Stimulated activated CD8-positive, alpha-beta memory T cell treated with anti-CD3 and anti-CD28 coated beads, Interleukin-4, amount 100 ng/mL, for 48 hours (primary cell): ENCODE results near the gene CISH.

ENCODE experiments used
- DNase-seq: peaks from one replicate; pipeline ENCODE4 v3.0.0-alpha.2; 2020

The CISH gene

DNA sequence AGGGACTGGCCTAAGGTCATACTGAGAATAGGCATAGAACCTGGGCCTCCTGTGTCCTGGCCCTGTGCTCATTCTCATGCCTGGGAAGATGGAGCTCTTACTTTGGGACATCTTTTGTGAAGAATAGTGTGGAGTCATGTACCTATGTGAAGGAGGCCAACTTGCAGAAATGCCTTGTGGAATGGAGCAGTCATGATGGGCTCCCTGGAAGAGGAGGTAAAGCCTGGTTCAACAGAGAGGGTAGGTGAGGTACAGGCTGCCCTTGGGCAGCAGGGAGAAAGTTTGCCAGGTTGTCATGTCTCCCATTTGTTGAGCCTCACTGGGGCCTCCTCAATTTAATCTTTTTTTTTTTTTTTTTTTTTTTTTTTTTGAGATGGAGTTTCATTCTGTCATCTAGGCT is 23.5 kb upstream of the CISH start:
- DNase-seq: no peak

DNA sequence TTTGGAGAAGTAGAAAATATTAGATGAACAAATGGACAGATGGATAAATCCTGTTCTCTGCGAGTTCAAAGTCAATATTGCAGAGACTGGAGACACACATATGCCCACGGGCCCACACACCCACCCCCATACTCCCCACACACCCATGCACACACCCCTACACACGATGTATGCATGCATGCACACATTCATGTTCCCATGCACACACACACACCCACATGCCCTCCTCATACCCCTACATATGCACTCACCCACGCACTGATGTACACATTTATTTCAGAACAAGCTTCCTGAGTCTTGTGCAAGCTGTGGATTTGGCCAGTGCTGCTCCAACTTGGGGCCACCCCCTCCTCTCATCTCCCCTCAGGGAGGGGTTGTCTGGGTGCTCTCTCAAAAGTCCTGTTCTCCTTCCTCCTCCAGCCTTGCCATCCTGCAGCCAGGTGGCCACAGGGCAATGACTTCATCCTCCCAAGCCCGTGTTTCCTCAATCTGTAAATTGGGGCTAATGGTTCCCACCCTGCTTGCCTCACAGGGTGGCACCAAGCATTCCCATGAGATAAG is 21.7 kb upstream of the CISH start:
- DNase-seq: no peak

DNA sequence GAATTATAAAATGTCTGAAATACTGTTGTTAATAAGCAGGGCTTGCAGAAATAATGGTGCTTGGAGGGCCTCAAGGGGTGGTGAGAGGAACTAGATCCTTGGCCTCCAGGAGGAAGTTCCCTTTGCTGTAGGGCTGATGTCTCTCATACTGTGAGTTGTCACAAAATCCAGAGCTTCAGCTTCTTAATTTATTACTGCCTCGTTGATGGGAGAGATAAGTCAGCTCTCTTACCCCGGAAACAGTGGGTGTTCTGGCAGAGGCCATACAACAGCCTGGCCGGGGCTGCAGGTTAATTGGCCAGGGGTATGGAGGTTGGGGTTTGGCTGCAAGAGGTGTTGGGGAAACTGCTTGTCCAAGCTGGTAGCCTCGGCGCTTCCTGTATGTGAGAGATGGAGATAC is 20.9 kb upstream of the CISH start:
- no peak for DNase-seq

DNA sequence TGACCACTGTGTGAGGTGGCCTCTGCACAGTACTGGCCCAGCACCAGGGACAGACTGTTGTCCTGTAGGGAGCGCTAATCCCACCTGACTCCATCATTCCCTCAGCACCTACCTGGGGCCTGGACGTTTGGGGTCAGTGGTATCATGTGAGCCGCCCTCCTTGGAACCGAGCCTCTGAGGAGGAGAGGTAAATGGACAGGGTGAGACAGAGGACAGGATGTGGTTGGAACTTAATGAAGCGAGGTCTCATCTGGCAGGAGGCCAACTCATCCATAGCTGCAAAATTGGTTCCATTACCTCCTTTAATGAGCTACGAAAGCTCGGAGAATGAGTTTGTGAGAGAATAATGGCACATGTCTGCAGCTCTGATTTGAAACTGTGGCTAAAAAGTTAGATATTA is 19.3 kb upstream of the CISH start:
- no peak for DNase-seq

DNA sequence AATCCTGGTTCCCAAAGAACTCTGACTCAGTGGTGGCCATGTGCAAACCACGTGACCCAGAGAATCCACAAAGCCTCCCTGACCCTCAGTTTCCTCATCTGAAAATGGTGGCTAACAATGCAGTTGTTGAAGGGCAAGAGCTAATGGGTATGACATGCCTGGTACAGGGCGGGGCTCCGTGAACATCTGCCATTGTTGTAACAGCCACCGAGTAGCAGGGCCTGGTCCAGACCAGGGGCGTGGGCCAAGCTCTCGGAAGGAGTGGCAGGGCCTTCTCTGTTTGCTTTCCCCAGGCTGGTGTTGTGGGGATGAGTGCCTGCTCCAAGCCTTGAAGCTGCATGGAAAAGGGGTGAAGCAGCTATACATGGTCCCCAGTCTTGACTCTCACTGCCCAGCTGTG is 18.8 kb upstream of the CISH start:
- no peak for DNase-seq

DNA sequence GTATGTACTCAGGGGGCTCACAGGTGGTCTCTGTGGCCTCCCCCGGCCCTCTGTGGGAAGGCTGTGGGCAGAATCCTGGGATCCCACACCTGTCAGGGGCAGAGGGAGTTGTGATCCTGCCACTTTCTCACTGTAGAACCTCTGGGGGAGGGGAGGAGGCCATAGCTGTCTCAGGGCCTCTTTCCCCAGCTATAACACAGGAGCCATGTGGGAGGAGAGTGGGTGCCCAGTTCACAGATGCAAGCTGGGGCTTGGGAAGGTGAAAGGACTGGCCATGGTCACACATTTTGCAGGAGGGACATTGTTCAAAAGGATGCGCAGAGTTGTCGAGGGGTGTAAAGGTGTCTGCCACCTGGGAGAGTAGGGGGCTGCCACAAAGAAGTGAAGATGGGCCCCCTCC is 17.0 kb upstream of the CISH start:
- DNase-seq: no peak

DNA sequence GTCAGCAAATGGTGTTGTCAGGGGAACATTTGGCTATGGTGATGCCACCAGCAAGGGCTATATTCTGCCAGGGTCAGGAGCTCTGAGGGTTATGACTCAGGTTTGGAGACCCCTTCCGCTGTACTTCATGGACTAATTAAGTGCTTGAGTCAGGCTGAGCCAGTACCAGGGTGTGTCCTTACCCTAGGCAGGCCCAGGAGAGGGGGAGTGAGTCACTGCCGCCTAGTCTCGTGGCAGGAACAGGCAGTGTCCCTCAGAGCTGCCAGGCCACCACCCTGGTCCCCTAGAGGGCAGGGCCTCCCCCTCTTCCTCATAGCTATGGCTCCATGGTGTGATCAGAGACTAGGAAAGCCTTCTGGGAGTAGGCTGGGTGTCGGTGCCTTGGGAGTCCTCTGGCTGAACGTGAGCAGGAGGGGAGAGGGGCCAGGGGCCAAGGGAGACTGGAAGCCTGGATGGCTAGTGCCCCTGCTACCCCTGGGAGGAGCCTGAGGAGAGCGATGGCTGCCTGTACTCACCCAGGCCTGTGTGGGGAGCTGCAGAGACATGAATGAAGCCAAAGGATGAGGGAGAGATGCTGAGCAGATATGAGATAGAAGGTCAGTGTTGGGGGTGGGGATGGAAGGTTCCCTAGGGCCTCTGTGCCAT is 16.0 kb upstream of the CISH start:
- peak; percentile 53 for DNase-seq

DNA sequence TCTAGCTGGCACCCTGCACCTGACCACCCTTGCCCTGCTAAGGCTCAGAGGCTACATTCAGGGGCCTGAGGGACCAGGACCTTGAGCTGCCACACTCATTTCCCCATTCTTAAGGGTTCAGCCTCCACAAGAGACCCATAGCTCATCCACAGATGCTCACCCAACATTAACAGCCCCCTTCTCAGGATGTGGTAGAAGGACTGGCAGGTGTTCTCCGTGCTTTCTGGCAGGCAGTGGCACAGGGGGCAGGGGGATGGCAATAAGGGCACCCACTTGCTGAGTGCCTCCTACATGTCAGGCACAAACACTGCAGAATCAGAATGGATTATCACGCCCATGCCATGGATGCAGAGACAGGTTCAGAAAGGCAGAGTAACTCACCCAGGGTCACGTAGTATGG is 14.8 kb upstream of the CISH start:
- no peak for DNase-seq

DNA sequence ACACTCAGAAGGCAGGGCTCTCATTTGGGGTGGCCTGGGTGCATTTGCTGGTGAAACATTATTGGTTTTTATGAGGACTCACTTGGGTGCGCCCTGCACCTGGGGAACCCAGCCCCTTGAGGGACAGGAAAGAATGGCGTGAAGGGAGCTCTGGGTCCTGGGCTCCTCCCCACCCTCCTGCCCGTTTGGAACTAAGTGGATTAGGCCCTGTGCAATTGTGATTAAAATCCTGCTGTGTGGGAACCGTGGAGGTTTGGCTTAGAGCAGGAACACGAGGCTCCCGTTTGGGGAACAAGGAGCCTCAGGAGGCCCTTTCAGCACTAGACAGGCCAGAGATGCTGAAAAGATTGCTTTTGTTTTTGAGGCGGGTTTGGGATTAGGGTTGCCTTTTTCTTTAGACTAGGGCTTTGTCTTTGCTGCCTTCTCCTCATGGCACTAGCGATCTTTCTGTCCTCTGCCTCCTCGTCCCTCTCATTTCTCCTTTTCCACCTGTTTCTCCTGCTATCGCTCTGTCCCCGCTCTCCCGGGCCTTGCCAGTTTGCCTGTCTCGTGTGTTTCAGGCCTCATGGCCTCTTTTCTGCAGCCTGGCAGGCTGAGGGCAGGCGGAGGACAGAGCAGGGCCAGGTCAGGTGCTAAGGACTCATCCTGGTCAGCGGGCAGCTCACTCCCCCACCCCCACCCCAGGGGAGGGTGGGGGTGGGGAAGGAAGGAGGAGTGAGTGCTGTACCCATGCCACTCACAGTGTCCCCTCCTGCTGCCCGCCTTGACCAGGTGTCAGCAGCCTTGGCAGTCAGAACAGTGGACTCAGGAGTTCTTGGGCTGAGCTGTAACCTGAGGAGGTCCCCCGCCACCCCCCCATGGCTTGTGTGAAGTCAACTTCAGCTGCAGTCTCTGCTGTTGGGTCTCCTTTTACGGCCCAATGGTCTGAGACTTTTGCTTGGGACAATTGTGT is 13.9 kb upstream of the CISH start:
- no peak for DNase-seq

DNA sequence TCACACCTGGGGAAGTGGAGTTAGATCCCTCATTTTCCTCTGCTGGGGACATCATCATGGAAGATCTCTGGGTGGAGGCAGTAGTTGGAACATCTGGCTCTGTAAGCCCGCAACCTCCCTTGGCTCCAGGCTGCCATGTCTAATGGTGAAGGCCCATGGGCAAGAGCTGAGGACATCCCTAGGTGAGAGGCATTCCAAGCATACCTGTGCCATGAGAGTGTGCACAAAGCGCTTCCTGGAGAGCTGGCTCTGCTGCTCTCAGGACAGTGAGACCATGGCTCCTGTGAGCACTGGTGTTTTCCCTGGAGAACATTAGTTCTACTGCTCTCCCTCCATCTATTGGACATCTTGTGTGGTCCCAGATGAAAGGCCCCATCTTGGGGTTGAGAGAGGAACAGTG is 13.1 kb upstream of the CISH start:
- DNase-seq: no peak

DNA sequence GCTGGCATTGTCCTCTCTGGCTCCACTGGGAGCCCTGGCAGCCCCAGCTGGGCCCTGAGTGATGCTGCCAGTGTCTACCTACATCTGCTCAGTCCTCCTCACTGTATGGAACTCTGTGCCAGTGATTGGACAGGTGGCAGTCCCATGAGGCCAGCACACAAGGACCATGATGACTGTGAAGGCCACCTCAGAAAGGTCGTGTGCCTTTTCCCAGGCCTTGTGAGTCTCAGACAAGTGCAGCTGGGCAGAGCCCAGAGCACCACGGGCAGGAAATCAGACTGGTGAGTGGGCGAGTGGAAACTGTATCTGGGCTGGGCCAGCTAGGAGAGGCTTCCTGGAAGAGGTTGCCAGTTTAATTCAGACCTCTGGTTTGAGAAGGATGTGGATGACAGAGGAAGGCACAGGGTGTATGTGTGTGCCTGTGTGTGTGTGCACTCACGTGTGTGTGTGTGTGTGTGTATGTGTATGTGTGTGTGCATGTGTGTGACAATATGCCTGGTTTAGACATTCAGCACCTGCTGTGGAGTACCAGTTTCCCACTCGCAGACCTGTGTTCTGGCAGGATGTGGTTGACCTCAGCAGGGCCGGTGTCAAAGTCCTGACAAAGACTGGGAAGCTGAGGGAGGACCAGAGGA is 12.4 kb upstream of the CISH start:
- peak; percentile 76 for DNase-seq

DNA sequence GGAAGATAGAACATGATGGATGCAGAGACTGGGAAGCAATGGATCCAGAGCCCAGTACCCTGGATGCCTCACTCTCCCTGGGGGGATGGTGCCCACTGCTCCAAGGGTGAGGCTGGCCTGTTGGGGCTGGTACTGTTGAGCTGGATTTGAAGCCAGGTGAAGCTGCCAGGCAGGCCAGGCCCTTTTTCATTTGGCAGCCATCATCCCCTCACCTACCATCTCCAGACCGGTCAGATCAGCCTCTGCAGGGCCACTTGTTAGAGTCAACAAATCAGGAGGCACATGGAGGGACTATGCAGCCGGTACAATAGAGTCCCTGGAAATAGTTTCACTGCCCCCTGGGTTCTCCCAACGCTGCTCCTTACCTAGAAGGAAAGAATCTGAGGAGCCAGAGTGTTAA is 11.3 kb upstream of the CISH start:
- DNase-seq: no peak

DNA sequence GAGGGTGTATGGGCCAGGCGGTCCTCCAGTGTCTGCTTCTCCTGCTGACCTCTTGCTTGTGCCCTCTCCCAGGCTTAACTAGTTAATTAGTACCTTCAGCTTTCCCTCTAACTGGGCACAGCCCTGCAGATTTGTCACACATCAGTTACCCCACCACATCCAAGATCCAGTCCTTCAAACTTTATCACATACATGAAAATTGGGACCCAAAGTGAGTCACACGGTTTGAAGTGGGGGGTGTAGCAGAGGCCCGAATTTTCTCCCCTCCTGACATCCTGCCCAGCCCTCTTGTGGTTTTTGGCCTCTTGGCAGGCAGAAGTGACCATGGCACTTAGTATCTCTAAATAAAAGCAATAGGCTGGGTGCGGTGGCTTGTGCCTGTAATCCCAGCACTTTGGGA is 9.2 kb upstream of the CISH start:
- DNase-seq: no peak

DNA sequence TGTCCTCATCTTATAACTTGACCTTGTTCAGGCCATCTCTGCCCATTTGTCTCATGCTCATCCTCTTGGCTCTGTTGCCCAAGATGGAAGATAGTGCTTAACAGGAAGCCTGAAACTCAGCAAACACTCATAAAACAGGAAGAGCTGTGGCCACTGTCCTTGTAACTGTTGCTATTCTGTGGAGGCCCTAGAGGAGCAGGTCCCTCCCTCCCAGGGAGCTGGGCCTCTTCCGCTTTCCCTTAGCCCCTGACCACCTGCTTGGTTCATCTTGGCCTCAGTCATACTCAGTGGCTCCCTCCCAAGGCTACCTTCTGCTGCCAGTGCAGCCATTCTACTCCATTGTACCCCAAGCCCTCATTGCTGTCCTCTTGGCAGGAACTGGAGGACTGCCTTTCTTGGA is 8.8 kb upstream of the CISH start:
- no peak for DNase-seq

DNA sequence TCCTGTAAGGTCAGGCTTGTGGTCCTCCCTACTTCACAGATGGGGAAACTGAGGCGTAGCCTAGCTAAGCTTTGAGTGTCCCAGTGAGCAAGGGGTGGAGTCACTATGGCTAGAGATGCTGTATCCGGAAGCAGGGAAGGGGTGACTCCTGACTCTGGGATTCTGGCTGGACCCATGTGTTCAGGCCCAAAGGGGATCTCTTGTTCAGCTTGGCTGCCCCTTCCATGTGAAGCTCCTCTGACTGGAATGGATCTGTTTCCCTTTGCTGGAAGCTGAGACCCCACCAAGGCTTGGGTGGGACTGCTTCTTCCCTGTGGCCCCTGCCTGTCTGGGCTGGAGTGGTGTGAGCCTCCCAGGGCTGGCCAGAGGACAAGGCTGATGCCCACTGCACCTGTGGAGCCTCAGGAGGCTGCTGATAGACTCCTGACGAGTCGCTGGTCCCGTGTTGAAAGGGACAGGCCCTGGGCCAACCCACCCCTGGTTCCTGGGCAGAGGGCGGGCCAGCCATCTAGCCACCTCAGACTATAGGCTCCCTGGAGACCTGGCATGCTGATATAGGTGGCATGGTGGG is 6.4 kb upstream of the CISH start:
- DNase-seq: peak; percentile 57

DNA sequence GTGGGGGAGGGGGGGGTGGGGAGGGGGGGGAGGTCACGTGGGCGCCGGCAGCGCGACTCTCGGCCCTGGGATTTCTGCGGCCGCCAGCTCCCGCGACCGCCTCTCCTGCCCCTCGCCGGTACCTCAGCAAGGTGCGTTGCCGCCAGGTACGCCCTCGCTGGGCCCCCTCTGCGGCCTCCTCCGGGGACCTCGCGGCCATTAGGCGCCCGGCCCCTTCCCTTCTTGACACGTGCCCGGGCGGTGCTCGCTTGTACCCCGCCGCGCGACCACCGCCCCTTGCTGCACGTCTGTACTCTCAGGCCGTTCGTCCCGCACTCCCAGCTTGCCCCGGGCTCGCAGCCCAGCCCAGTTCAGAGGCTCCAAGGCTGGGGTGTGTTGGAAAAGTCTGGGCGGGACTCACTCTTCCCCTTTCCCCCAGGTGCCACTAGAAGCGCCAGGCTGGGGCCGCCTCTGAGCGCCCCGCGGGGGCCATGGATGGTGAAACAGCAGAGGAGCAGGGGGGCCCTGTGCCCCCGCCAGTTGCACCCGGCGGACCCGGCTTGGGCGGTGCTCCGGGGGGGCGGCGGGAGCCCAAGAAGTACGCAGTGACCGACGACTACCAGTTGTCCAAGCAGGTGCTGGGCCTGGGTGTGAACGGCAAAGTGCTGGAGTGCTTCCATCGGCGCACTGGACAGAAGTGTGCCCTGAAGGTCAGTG is 5.7 kb upstream of the CISH start, which contains the start of gene MAPKAPK3:
TSS of gene MAPKAPK3 (plus strand) at position 56 of the 696 bp plus-strand sequence. CDS start at position 471, 415 bp downstream.
- DNase-seq: peak; percentile 56

DNA sequence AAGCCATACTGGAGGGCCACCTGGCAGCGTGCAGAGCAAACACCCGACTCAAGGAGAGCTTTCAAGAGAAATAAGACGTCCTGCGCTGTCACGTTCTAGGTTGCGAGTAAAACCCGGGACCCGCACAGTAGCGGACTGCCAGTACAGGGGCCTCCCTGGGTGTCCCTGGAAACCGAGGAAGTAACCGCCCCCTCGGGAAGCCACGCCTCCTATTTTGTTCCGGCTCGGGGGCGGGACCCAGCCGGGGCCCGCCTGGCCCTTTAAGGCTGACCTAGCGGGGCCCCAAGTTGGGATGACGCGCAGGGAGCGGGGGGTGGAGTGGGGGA is 5.2 kb upstream of the CISH start:
- peak; percentile 99 for DNase-seq

DNA sequence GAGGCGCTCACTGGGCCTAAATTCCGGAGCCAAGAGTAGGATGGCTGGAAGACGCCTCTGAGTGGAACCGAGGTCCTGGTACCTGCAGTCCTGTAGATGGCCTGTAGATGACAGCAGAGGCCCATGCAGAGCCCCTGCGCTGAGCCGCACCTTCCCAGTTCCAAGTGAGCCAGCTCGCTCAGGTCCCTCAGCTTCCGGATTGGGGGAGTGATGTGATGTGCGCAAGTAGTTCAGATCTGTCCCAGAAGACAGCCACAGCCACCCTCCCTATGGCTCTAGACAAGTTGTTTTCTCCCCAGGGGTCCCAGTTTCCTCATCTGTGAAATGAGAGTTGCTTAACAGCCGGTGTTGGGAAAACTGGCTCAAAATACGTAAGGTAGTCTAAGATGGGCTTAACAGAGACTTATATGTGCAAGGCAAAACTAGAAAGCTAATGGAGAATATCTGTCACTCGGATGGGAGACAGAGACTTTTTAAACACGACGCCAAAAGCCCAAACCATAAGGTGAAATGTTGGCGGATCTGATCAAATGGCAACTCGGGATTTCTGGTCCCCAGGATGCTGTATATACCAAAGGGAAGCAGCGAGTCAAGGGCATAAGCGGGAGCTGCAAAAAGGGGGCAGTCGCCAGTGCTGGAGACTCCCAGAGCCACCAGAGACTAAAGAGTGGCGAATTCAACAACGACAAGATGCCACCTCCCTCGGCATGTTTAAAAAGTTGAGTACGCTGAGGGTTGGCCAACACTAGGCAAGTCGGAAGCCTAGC is 4.6 kb upstream of the CISH start:
- peak; percentile 89 for DNase-seq

DNA sequence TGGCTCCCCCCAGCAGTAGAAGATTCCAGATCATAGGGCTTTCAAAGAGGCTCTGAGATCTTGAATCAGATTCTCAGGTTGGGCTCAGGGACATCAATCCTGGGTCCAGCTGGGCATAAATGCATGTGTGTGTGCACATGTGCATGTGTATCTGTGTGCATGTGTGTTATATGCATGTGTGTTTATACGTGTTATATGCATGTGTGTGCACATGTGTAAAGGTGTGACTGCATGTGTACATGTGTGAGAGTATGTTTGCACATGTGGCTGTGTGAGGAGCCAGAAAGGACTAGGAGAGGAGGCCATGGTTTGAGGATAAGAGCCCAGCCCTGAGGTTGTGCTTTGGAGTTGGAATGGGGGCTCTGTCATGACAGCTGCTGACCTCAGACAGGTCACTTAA is 3.6 kb upstream of the CISH start:
- no peak for DNase-seq

DNA sequence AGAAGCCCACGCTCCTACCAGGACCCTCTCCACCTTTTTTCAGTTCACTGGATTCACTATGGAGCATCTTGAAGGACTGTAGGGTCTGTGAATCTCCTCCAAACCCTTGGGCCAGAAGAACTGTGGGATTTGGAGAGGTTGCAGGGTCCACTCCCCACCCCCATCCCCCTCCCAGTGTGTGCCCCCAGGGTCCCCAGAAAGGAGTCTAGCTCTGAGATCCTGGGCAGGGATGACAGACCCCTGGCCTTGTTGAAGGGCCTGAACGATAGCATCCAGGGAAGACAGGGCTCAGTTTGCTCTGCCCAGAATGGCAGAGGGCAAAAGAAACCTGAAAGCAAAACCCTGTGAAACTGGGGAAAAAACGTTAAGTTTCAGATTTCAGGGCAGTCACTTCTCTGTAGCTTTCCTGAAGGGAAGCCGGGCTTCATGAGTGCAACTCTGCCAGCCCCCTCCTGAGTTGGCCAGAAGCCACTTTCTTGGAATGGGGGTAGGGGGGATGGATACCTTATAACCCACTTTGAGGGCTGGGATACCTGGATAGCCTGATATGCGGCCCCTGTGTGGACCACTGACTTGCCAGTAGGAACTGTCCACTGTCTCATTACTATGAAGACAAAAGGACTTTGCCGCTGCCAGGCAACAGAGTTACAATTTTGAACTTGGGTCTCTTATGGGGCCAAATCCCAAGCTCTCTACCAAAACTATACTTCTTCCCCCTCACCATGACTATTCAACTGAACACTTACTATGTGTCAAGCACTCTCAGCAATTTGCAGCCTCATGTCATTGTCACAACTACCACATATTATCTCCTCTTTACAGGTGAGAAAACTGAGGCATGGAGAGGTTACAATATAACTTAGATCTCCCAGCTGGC is 1.6 kb upstream of the CISH start:
- DNase-seq: peak; percentile 52
